Endothelial cell of umbilical vein (primary cell): ENCODE measurements around the gene UBASH3A. TPM values are rescaled to one million over a fixed set of nuclear protein-coding genes. Genes with fewer than 3 reads are reported as not detected.

Source experiments
- BruUV-seq: library from RNA; stranded (reverse); fragments of 400-500 nt; replicated peaks from 2 replicates; lab custom pipeline; 2021; lab: Mats Ljungman, UMichigan
- CTCF ChIA-PET: fragments of 300-600, 350-600 bp; sonication (Branson Sonifier 250); formaldehyde crosslinking; loops from one replicate; lab custom pipeline; 2021; ENCODE audit warnings: antibody characterized with exemption, inconsistent platforms; lab: Charles Lee
- POLR2A ChIA-PET: fragments of 300-600, 350-600 bp; sonication (Branson Sonifier 250); formaldehyde crosslinking; loops from one replicate; lab custom pipeline; 2021; ENCODE audit warnings: antibody characterized with exemption, inconsistent platforms; lab: Charles Lee
- DNase-seq: peaks from one replicate; pipeline ENCODE4 v3.0.0-alpha.2; 2011; ENCODE audit warnings: low read depth, low spot score
- FAIRE-seq: peaks from 2 replicates; lab custom pipeline; 2011; peaks lifted over from hg19 to GRCh38; lab: Jason Lieb, UNC
- H2AFZ ChIP-seq: 2 replicates; pipeline ENCODE4 v1.6.0; 2012; ENCODE audit warnings: low read depth, low read length, control low read depth, inconsistent platforms
- H3K27ac ChIP-seq: 2 replicates; pipeline ENCODE4 v1.5.1; 2011; ENCODE audit warnings: low read depth, mild to moderate bottlenecking, control low read depth, low read length, moderate library complexity; ENCODE audit not compliant: insufficient read depth
- H3K27me3 ChIP-seq, 2 experiments: 2 replicates each; pipeline versions ENCODE4 v1.6.0 to v1.6.1; 2011; ENCODE audit warnings: low read length in 2 of 2, mixed read lengths in 1 of 2; ENCODE audit not compliant: control insufficient read depth in 2 of 2, insufficient read depth in 2 of 2
- H3K36me3 ChIP-seq, 2 experiments: 2 replicates in 1 of 2; 3 replicates in 1 of 2; pipeline ENCODE4 v1.5.1; 2011; ENCODE audit warnings: low read length in 2 of 2, mild to moderate bottlenecking in 1 of 2, moderate library complexity in 1 of 2; ENCODE audit not compliant: control insufficient read depth in 2 of 2, insufficient read depth in 2 of 2; ENCODE audit errors: extremely low read depth in 1 of 2
- H3K4me1 ChIP-seq: 3 replicates; pipeline ENCODE4 v1.5.1; 2011; ENCODE audit warnings: mild to moderate bottlenecking, low read length; ENCODE audit not compliant: control insufficient read depth, insufficient read depth; ENCODE audit errors: extremely low read depth
- H3K4me2 ChIP-seq: 2 replicates; pipeline ENCODE4 v1.6.1; 2011; ENCODE audit warnings: low read length, control low read depth, mixed read lengths; ENCODE audit not compliant: insufficient read depth
- H3K4me3 ChIP-seq, 3 experiments: fragments of 200-600 bp in 1 of 3; sonication (generic), shearing (Covaris generic) in 1 of 3; replicated peaks in 1 of 3; 2 replicates each; pipeline ENCODE4 v1.5.1; 2011 to 2016; ENCODE audit warnings: control low read depth in 3 of 3, low read length in 3 of 3, mild to moderate bottlenecking in 2 of 3, inconsistent platforms in 1 of 3, low read depth in 1 of 3, moderate library complexity in 1 of 3; ENCODE audit not compliant: insufficient read depth in 1 of 3
- H3K79me2 ChIP-seq: 2 replicates; pipeline ENCODE4 v1.6.0; 2012; ENCODE audit warnings: low read length, inconsistent platforms; ENCODE audit not compliant: control insufficient read depth, insufficient read depth
- H3K9ac ChIP-seq: replicated peaks from 2 replicates; pipeline ENCODE3; 2011; ENCODE audit warnings: low read length, control low read depth; ENCODE audit not compliant: insufficient read depth; ENCODE audit errors: extremely low read depth
- H3K9me1 ChIP-seq: replicated peaks from 3 replicates; pipeline ENCODE4 v1.6.0; 2011; ENCODE audit warnings: mild to moderate bottlenecking, low read length; ENCODE audit not compliant: control insufficient read depth, insufficient read depth; ENCODE audit errors: extremely low read depth
- H3K9me3 ChIP-seq: replicated peaks from 2 replicates; pipeline ENCODE4 v1.5.1; 2012; ENCODE audit warnings: low read length, inconsistent platforms; ENCODE audit not compliant: control insufficient read depth, insufficient read depth
- H4K20me1 ChIP-seq: replicated peaks from 2 replicates; pipeline ENCODE3; 2011; ENCODE audit warnings: mild to moderate bottlenecking, low read length; ENCODE audit not compliant: control insufficient read depth, insufficient read depth; ENCODE audit errors: extremely low read depth
- EZH2 ChIP-seq: IDR thresholded peaks from 2 replicates; pipeline ENCODE4 v1.6.1; 2012; ENCODE audit warnings: borderline replicate concordance, low read depth, mild to moderate bottlenecking, moderate library complexity, low read length, inconsistent platforms; ENCODE audit not compliant: severe bottlenecking
- FOS ChIP-seq: IDR thresholded peaks from 2 replicates; pipeline ENCODE4 v1.6.1; 2011; ENCODE audit warnings: mild to moderate bottlenecking, low read length, moderate library complexity, borderline replicate concordance; ENCODE audit not compliant: insufficient read depth
- GATA2 ChIP-seq: IDR thresholded peaks from 2 replicates; pipeline ENCODE4 v1.7.0; 2011; ENCODE audit warnings: low read depth, mild to moderate bottlenecking, moderate library complexity, mixed read lengths, low read length; ENCODE audit not compliant: insufficient read length, insufficient read depth
- JUN ChIP-seq: IDR thresholded peaks from 2 replicates; pipeline ENCODE4 v1.6.1; 2011; ENCODE audit warnings: borderline replicate concordance, low read depth; ENCODE audit not compliant: insufficient read length, insufficient read depth
- MYC ChIP-seq: IDR thresholded peaks from one replicate; pipeline ENCODE4 v1.6.1; 2011; ENCODE audit warnings: mild to moderate bottlenecking, low read depth, low read length
- POLR2A ChIP-seq: IDR thresholded peaks from 2 replicates; pipeline ENCODE4 v1.6.1; 2012; ENCODE audit warnings: low read depth, mild to moderate bottlenecking, control low read depth, low read length
- POLR2AphosphoS5 ChIP-seq: IDR thresholded peaks from 2 replicates; pipeline ENCODE4 v1.6.1; 2012; ENCODE audit warnings: low read depth, mild to moderate bottlenecking, control low read depth, low read length, moderate library complexity; ENCODE audit not compliant: insufficient read depth
- dilution Hi-C: fragments of 300-500 bp; cut with MboI; formaldehyde crosslinking; loops from one replicate; pipeline ENCODE4 v1.15.0; 2019; ENCODE audit warnings: low sequenced_read_pairs; ENCODE audit not compliant: extremely low pct_ligation_motif_present
- intact Hi-C: fragments of 100-400 bp; cut with micrococcal nuclease; formaldehyde crosslinking; loops from one replicate; pipeline ENCODE4 v1.10.0; 2022
- polyA plus RNA-seq, 4 experiments: library from polyadenylated mRNA; depleted of rRNA in 3 of 4; stranded (reverse) in 3 of 4; unstranded in 1 of 4; fragments of >200 nt; gene quantifications; 2 replicates each; pipeline versions ENCODE4 v1.2.1 to v1.2.3, GENCODE V29; 2011 to 2012; ENCODE audit warnings: missing spikeins in 1 of 4
- total RNA-seq: library from RNA; stranded (reverse); gene quantifications from 2 replicates; pipeline ENCODE4 v1.2.3, GENCODE V29; 2021
- TF ChIP-seq, protein P1 (sequence below), 2 donors: IDR thresholded peaks; 1 replicate in 1 of 2; 2 replicates in 1 of 2; pipeline ENCODE4 v1.5.1; 2011; ENCODE audit warnings: low read length in 2 of 2, mild to moderate bottlenecking in 2 of 2, moderate library complexity in 2 of 2, control low read depth in 1 of 2, inconsistent platforms in 1 of 2, low read depth in 1 of 2; ENCODE audit not compliant: insufficient read depth in 1 of 2; ENCODE audit errors: extremely low read depth in 1 of 2

The UBASH3A gene
- total and polyA plus RNA-seq, 2 donors (not counting 3 experiments of a cell fraction or from before 2014, with no cell fraction given) = not detected

DNA sequence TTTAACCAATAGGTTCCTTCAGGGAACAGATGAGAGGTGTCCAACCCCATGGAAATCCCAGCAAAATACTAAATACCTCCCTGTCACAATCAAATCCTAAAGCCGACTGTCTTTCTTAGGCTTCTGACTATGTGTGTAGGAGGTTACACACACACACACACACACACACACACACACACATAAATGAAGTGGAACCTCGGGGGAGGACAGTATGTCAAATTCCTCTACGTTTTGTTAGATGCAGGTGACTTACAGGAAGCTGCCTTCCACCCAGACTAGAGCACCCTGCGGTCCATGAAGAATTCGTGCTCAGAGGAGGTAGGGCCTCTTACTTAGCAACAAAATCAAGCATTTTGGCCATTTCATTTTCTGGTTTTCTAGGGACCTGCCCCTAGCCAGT, 75.9 kb downstream of the UBASH3A start:
- H3K9me1 ChIP-seq = no peaks in the 10 kb centered on the region
- no peak overlapping the region for H3K4me2 ChIP-seq
- H3K27me3 ChIP-seq = peaks cover 3 to 9% of the 10 kb centered on the region in 2 experiments
- no peaks in the 10 kb centered on the region for H3K4me1 ChIP-seq
- no peak overlapping the region for H2AFZ ChIP-seq
- no peaks in the 10 kb centered on the region for H3K9me3 ChIP-seq
- intact Hi-C loops = no loop called here
- TF ChIP-seq JUN = no peak
- no peak for TF ChIP-seq POLR2A
- TF ChIP-seq POLR2AphosphoS5 = no peak
- no peak for TF ChIP-seq GATA2
- TF ChIP-seq, protein P1, sequence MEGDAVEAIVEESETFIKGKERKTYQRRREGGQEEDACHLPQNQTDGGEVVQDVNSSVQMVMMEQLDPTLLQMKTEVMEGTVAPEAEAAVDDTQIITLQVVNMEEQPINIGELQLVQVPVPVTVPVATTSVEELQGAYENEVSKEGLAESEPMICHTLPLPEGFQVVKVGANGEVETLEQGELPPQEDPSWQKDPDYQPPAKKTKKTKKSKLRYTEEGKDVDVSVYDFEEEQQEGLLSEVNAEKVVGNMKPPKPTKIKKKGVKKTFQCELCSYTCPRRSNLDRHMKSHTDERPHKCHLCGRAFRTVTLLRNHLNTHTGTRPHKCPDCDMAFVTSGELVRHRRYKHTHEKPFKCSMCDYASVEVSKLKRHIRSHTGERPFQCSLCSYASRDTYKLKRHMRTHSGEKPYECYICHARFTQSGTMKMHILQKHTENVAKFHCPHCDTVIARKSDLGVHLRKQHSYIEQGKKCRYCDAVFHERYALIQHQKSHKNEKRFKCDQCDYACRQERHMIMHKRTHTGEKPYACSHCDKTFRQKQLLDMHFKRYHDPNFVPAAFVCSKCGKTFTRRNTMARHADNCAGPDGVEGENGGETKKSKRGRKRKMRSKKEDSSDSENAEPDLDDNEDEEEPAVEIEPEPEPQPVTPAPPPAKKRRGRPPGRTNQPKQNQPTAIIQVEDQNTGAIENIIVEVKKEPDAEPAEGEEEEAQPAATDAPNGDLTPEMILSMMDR (IDR thresholded peaks at IDR 0.05; ENCODE audit: extremely low read depth in 1 of 2, insufficient read depth in 1 of 2, low read depth in 1 of 2, low read length in 2 of 2) = no peak
- no peak for TF ChIP-seq FOS
- no peak for TF ChIP-seq EZH2
- TF ChIP-seq MYC = no peak
- ChIA-PET CTCF (interaction anchor here (1.1 kb wide), 1 partner anchor 12 kb away, joined by 3 read pairs; no protein-coding TSS in a partner anchor), POLR2A (no interaction called here)
- no peaks in the 10 kb centered on the region for H3K79me2 ChIP-seq
- no peak overlapping the region for H3K9ac ChIP-seq
- no peak for DNase-seq
- no TSS peak for BruUV-seq
- FAIRE-seq = no peak
- H3K27ac ChIP-seq = no peak overlapping the region
- H3K4me3 ChIP-seq = no peak overlapping the region
- dilution Hi-C loops = no loop called here
- H4K20me1 ChIP-seq = no peaks in the 10 kb centered on the region
- no peaks in the 10 kb centered on the region for H3K36me3 ChIP-seq
